Stimulated activated CD8-positive, alpha-beta memory T cell treated with anti-CD3 and anti-CD28 coated beads, Interleukin-7, amount 100 ng/mL, for 4 hours (primary cell): ENCODE data around the gene ARL6IP4.

Experiments used
- DNase-seq, 2 donors: peaks; one replicate each; pipeline ENCODE4 v3.0.0-alpha.2; 2020; ENCODE audit warnings: low read depth in 2 of 2

Gene ARL6IP4

DNA sequence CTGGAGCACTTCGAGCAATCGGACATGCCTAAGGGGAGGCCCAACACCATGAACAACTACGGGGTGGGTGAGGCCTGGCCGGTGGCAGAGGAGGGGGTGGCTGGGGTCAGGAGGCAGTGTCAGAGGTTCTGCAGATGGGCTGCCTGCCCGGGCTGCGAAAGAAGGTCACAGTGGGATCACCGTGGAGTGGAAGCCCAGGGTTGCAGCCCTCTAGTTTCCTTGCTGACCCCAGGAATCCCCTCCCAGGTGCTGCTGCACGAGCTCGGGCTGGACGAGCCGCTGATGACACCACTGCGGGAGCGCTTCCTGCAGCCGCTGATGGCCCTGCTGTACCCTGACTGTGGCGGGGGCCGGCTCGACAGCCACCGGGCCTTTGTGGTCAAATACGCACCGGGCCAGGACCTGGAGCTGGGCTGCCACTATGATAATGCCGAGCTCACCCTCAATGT is 1.9 kb upstream of the ARL6IP4 start:
- DNase-seq: no peak

DNA sequence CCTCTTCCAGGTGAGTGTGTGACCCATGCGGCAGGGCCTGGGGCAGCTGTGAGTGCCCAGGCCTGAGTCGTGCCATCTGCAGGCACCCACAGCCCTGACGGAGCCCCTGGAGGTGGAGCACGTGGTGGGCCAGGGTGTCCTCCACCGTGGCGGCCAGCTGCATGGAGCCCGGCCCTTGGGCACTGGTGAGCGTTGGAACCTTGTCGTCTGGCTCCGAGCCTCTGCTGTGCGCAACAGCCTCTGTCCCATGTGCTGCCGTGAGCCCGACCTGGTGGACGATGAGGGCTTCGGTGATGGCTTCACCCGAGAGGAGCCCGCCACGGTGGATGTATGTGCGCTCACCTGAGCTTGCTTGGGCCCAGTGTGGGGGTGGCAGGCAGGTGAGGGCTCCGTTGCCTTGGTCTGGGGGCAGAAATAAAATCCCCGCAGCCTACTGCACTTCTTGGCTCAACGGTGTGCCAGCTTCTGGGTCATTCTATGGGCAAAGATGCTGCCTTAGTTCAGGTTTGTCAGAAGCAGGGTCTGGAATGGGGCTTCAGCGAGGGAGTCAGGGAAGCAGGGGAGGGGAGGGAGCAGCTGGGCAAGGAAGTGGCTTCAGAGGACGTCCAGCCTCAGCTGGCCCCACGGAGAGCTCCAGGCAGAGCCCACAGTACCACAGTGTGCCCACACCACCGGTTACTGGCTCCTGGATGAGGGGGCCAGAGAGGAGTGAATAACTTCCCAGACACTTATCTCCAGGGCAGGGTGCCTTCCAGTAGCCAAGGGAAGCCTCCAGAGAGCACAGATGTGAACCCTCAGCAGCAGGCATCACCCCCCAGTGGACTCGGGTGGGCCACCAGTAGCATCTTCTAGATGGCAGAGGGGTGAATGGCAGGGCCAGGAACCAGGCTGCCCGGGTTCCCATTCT is 1.2 kb upstream of the ARL6IP4 start:
- DNase-seq: no peak

DNA sequence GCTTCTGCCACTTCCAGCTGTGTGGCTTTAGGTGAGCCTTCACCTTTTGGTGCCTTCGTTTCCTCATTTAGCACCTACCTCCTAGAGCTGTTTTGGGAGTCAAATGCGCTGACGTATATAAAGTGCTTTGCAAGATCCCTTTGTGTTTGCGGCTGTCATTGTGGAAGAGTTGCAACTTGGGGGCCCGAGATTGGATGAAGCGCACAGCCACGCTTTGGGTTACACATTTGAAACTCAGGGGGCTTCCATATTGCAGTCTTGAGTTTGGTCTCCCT is 636 bp upstream of the ARL6IP4 start:
- DNase-seq: no peak

DNA sequence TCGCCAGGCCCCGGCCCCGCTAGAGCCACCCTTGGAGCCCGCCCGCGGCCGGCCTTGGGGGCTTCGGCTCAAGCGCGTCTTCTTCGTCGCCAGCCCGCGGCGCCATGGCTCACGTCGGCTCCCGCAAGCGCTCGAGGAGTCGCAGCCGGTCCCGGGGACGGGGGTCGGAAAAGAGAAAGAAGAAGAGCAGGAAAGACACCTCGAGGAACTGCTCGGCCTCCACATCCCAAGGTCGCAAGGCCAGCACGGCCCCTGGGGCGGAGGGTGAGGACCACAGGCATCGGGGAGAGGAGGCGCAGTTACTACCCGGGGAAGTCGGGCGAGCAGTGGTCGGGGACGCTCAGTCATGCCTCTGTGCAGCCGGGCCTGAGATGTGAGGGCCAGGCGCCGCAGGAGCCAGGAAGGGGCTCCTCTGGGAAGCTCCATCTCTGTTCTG is 573 bp downstream of the ARL6IP4 start:
- no peak for DNase-seq

DNA sequence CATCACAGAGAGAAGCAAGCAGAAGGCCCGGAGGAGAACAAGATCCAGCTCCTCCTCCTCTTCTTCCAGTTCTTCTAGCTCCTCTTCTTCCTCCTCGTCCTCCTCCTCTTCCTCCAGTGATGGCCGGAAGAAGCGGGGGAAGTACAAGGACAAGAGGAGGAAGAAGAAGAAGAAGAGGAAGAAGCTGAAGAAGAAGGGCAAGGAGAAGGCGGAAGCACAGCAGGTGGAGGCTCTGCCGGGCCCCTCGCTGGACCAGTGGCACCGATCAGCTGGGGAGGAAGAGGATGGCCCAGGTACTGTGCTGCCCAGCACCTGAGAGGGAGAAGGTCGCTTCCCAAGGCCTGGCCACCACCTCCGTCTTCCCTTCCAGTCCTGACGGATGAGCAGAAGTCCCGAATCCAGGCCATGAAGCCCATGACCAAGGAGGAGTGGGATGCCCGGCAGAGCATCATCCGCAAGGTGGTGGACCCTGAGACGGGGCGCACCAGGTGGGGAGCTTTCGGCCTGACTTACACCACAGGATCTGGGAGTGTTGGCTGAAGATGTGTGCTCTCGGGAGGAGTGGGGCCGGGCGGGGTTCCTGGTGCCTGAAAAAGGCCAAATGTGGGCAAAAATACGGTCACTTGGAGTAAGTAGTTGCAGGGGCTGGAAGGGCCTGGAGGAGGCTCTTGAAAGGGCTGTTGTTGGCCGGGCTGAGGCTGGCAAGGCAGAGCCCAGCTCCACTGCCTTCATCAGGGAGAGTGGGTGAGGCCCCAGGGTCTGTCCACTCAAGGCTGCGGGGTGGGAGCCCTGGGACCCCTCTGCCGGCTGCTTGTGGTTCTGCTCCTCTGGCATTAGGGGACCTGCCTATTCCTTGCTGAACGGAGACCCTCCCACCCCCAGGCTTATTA is 1.4 kb downstream of the ARL6IP4 start:
- DNase-seq: no peak

DNA sequence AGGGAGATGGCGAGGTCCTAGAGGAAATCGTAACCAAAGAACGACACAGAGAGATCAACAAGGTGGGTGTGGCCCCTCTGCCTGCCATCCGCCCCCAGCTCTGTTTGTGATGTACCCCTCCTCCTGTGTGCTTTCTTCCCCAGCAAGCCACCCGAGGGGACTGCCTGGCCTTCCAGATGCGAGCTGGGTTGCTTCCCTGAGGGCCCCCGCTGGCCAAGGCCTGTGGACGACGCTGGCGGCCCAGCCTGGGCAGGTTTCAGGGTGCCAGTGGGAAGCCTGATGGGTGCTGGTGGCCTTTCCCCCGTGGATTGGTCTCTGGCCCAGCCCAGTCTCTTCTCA is 2.0 kb downstream of the ARL6IP4 start:
- DNase-seq: no peak

DNA sequence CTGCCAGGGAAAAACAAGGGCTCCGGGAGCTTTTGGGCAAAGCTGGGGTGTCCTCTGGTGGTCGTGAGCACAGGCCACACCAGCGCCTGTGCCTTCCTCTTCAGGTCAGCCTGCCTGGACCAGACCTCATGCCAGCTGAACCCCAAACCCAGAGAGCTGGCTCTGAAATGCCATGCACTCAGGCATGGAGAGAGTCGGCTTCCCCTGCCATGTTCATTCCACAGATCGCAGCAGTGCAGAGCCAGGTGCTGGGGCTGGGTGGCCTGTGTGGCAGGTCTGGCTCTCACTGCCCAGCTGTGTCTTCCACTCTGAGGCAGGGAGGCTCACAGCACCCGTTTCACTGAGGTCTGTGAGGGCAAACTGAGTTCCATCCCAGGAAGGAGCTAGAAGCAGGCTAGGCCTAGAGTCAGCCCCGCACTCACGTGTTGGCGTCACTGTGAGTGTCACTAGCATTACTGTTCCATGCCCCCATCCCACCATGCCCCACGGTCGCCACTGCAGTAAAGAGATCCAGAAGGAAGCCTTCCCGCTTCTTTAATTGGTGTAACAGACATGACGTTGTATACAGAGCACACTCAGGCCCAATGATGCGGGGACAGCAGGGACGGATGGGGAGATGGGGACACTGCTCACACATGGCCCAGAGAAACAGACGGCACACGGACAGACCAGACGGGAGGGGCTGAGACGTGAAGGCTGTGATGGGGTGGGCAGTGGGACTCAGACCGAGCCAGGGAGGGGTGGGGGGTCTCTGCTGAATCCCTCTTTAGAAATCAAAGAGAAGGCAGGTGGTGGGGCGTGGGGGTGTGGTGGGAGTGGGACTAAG is 2.7 kb downstream of the ARL6IP4 start:
- DNase-seq: no peak

DNA sequence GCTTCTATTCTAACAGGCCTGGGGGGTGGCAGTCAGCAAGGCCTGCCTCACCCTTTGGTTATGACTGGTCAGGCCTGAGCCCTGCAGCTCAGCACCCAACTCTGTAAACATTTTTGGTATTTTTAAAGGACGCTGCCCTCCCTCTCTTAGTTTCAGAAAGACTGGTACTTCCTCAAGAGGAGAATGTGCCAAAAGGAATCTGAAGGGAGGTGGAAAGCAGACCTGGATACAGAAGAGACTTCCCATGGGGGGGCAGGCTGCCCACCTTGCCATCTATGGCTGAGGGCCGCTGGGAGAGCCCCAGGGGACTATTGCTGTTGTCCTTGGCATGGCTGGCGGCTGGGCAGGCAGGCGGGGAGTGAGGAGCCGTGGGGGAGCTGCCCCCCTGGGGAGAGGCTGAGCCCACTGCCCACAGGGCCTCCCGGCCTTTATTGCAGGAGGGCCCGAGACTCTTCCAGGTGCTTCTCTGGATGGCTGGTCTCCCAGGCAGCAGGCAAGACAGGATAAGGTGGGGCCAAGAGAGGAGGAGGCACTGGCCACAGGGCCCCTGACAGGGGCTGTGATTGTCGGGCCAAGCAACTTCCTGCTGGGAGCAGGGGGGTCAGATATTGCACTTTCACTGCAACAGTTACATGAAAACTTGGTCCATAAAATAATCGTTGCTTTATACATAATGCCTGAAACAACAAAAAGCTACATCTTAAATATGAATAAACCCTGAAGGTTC is 3.5 kb downstream of the ARL6IP4 start:
- no peak for DNase-seq

DNA sequence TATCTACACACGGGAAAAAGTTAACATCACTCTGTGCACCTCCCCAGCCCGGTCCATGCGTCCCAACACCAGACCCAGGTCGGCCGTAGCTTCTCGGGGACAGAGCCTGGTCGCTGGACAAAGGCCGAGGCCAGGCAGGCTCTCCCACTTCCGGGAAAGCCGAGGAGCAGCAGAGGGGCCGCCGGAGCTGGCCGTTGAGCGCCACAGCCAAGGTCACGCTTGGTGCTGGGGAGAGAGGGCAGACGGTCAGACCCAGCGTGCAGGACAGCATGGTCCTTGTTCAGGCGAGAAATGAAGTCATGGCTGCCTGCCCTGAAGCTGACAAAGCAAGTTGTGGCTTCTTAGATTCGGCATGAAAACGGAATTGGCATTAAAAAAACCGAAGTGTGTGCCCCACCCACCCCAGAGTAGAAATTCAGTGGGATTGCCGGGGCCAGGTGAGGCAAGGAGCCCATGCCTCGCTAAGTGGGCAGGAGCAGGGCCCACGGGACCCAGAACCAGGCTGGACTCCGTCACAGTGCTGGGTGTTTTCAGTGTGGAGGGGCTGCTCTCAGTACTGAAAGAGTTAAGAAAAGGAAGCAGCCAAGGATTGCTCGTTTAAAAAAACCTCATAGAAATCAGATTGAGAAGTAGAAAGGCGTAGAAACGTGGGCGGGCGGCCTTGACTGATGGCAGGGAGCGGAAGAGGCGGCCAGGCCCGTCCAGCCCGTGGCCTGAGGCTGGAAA is 4.3 kb downstream of the ARL6IP4 start:
- no peak for DNase-seq

DNA sequence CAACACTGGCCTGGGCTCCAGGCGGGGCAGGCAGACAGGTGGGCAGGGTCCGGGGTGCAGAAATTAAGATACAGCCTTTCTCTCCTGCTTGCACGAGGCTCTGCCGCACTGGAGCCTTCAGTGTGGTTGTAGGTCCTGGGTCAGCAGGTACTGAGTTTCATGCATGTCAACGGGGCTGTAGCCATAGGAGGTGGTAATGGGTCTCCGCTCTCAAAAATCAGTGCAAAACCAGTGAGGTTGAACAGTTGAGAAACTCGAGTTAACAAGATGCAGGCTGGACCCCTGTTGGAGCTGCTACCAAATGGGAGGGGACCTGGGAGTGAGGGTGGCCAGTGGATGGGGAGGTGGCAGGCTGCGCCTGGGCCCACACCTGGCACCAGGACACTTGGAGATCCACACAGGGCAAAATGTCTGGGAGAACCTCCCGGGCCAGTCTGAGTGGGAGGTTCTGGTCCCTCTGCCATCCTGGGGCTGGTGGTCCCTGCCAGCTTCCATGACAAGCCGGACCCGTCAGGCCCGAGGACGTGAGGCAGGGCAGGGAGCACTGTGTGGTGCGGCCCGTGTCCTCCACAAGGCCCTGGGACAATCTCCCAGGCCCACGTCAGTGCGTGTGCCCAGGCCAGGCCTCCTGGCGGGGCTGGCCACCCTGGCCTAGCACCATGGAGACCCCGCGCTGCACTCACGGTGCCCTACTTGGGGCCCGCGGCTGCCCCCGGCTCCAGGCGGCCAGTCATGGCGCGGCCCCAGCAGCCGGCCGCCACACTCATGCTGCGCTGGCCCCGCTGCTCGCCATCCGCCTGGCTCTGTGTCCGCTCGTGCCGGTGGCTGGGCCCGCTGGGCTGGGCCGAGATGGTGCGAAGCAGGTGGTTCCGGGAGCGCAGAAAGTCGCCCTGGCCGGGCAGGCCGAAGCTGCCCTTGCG is 5.1 kb downstream of the ARL6IP4 start:
- DNase-seq: no peak

DNA sequence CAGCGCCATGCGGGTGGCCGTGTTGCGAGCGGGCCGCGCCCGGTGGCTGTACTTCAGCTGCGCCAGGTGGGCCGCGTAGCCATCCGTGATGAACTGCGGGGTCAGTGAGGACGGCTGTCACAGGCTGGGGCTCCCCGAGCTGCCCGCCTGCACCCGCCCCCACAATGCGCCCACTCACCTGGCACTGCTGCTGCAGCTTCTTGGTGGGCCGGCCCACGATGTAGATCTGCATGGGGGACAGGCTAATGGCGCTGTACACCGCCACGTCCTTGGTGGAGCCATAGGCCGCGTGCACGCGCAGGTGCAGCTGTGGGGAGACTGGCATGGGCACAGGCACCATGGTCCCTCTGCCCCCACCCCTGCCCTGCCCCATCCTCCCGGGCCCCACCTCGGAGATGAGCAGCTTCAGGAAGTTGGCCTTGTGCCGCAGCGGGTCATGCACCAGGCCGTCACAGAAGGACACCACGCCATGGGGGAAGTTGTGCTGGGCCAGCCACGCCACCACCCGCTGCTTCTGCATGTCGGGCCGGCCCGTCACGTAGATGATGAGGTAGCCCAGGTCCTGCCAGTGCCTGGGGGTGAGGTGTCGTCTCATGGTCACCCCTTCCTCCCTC is 5.9 kb downstream of the ARL6IP4 start:
- DNase-seq: no peak

DNA sequence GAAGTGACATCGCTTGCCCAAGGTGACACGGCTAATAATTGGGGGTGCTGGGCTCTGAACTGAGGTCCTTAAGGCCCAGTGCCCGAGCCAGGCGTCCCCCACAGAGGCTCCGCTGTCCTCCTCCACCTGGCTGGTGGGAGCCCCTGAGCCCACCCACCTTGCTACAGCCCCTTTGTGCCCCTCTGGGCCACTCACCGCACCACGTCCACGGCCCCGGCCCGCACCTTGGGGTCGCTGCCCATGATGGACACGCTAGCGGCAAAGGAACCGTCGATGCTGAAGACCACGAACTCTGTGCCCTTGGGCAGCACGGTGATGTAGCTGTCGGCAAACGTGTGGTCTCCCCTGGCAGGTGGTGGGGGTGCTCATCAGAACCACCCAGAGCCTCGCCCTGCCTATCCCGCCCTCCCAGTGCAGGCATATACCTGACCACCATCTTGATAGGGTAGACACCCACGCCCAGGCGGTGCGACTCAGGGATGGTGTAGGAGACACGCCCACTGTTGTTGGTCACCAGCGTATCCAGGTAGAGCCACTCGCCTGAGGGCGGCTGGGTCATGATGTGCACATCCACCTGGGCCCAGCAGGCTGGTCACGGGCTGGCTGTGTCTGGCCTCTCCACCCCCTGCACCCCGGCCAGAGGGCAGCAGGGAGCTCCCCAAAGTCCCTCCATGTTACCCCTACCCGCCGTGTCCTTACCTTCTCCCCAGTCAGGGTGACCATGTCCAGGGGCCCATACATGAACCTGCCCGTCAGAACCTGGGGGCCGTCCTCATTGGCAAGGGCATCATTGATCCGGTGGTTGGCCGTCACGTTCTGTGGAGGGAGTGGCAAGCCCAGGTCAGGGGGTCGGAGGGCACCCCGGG is 6.8 kb downstream of the ARL6IP4 start:
- DNase-seq: no peak

DNA sequence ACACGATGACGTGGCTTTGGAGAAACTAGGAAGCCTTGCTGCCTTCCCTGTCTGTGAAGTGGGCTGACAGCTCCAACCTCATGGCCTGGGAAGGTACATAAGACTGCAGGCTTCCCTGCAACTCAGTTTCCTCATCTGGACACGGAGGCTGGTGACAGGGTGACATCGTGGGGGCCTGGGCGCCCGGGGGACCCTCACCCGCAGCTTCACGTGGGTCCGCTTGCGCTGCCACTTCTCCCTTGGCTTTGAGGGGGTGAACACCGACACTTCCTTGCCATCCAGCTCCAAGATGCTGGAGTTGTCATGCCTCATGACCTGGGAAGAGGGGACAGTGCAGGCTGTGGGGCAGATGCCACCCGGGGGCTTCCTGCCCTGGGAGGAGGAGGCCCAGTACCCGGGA is 7.6 kb downstream of the ARL6IP4 start:
- no peak for DNase-seq

DNA sequence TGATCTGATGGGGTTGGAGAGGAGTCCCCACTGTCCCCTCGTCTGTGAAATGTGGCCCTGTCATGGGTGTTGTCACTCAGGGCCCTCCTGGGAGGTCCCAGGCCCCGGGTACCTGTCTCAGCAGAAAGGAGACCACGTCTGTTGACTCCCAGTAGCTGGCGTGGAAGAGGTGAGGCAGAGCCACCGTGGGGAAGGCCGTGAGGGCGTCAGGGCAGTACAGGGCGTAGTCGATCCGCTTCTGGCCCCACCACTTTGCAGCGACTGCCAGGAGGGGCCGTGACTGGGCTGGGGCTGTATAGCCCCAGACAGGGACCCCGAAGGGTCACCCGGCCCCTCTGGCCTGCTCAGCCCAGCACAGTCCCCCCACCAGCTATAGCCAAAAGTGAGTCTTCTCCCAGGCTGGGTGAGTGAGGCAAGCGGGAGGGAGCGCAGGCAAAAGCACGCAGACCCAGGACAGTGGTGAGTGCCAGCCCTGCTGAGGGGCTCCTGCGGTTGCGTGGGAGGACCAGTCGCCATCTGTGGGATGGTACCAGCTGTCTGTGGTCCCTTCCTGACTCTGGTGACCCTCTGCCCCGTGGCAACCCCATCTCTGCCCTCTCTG is 8.2 kb downstream of the ARL6IP4 start:
- no peak for DNase-seq

DNA sequence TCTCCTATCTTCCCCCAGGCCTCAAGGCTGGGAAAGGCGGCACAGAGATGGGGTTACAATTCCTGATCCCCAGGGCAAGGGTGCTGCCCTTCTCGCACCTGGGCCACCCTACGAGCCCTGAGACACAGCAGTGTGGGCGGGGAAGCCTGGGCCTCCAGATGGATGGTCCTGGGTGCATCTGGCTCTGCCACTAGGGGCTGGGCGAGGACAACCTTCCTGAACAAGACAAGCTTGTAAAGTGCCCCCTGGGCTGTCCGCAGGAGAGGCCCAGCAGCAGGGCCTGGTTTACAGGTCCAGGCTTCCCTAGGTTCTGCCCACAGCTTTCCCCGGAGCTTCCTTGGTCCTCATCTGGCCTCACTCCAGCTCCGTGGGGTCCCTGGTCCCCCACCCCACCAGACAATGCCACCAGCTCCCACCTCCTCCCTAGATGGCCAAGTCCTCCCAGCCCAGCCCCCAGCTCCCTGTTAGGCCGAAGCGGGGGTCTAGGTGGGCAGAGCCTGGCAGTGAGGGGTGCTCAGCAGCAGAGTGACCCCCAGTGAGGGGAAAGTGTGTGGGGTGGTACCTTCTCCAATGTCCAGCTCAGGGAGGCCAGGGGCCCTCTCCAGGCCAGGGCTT is 8.9 kb downstream of the ARL6IP4 start:
- no peak for DNase-seq

DNA sequence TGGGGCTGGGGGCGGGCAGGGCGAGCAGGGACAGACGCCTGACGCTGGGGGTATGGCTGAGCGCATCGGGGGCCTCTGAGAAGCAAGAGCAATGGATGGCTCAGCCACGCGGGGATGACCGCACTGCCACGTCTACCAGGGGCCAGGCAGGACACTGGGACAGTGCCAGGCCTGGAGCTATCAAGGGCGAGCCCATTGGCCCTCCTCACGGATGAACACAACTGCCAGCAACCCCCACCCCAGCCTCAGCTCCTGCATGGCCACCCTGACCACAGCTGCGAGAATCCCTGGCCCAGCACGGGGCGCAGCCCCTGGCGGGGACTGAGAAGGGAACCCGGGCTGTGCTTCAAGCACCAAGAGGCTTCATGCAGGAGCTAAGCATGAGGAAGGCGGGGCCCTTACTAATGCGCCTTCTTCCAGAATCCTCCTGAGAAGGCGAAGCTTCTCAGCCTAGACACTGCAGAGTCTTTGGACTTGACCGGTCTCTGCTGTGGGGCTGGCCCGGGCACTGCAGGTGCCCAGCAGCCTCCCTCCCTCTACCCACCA is 9.5 kb downstream of the ARL6IP4 start:
- no peak for DNase-seq

DNA sequence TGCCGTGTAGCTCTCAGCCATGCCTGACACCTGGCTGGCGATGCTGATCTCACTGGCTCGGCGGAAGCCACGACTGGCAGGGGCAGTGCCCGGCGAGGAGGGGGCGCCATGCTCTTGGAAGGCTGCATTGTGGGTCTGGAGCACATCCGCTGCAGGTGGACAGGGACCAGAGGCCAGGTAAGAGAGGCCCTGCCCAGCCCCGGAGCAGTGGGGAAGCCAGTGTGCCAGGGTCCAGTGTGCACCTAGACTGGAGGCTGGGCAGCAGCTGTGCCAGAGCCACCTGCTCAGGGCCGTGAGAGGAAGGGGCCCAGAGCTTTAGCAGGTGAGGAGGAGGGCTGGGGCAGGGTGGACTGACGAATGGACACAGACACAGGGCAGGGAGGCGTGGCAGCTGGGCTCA is 10.1 kb downstream of the ARL6IP4 start:
- DNase-seq: no peak
